H9 (cell line): ENCODE data around the gene HHLA2. TPM values are rescaled to one million over a fixed set of nuclear protein-coding genes. Genes with fewer than 3 reads are reported as not detected.
A peak's percentile ranks its signal among the peaks of the same experiment; 100 is the strongest.

Experiments
- DNase-seq: peaks from one replicate; pipeline ENCODE4 v3.0.0-alpha.2; 2017
- H2AFZ ChIP-seq: one replicate; pipeline ENCODE4 v1.6.1; 2013; ENCODE audit warnings: mild to moderate bottlenecking, low read length, control low read depth, moderate library complexity
- H2AK5ac ChIP-seq: 2 replicates; pipeline ENCODE4 v1.6.1; 2013; ENCODE audit warnings: low read length, control low read depth, mixed read lengths; ENCODE audit not compliant: insufficient read length
- H2BK120ac ChIP-seq: one replicate; pipeline ENCODE4 v1.6.1; 2013; ENCODE audit warnings: low read depth, mild to moderate bottlenecking, low read length, control low read depth, inconsistent platforms; ENCODE audit not compliant: poor library complexity, severe bottlenecking
- H2BK12ac ChIP-seq: 2 replicates; pipeline ENCODE4 v1.6.1; 2013; ENCODE audit warnings: low read length, control low read depth, mixed read lengths, low read depth; ENCODE audit not compliant: insufficient read length
- H2BK15ac ChIP-seq: 2 replicates; pipeline ENCODE4 v1.6.1; 2013; ENCODE audit warnings: low read depth, low read length, control low read depth
- H2BK20ac ChIP-seq: one replicate; pipeline ENCODE4 v1.6.1; 2013; ENCODE audit warnings: low read depth, mild to moderate bottlenecking, low read length, control low read depth, inconsistent platforms; ENCODE audit not compliant: poor library complexity, severe bottlenecking
- H2BK5ac ChIP-seq: 2 replicates; pipeline ENCODE4 v1.6.1; 2013; ENCODE audit warnings: low read length, control low read depth, mixed read lengths; ENCODE audit not compliant: insufficient read length
- H3K14ac ChIP-seq: 2 replicates; pipeline ENCODE4 v1.6.1; 2013; ENCODE audit warnings: low read length, control low read depth; ENCODE audit not compliant: insufficient read depth
- H3K18ac ChIP-seq: 2 replicates; pipeline ENCODE4 v1.6.1; 2013; ENCODE audit warnings: low read depth, mild to moderate bottlenecking, mixed read lengths, low read length, control low read depth; ENCODE audit not compliant: insufficient read length
- H3K23ac ChIP-seq: 2 replicates; pipeline ENCODE4 v1.6.1; 2013; ENCODE audit warnings: low read length, control low read depth, mixed read lengths, low read depth; ENCODE audit not compliant: insufficient read length
- H3K23me2 ChIP-seq: 2 replicates; pipeline ENCODE4 v1.6.1; 2013; ENCODE audit warnings: low read depth, mild to moderate bottlenecking, mixed read lengths, low read length, control low read depth; ENCODE audit not compliant: insufficient read length, poor library complexity, severe bottlenecking
- H3K27ac ChIP-seq: 2 replicates; pipeline ENCODE4 v1.5.1; 2013; ENCODE audit warnings: low read length, control low read depth, mixed read lengths, low read depth; ENCODE audit not compliant: insufficient read length
- H3K27me3 ChIP-seq: 2 replicates; pipeline ENCODE4 v1.6.1; 2013; ENCODE audit warnings: low read length, control low read depth, inconsistent platforms; ENCODE audit not compliant: insufficient read depth
- H3K4ac ChIP-seq: 2 replicates; pipeline ENCODE4 v1.6.1; 2013; ENCODE audit warnings: low read depth, mild to moderate bottlenecking, control low read depth, inconsistent platforms, low read length, moderate library complexity
- H3K4me1 ChIP-seq: 2 replicates; pipeline ENCODE4 v1.6.1; 2013; ENCODE audit warnings: low read length, control low read depth, inconsistent platforms; ENCODE audit not compliant: insufficient read depth
- H3K4me2 ChIP-seq: 2 replicates; pipeline ENCODE4 v1.6.1; 2013; ENCODE audit warnings: low read length, control low read depth, mixed read lengths; ENCODE audit not compliant: insufficient read length, insufficient read depth
- H3K56ac ChIP-seq: 2 replicates; pipeline ENCODE4 v1.6.1; 2013; ENCODE audit warnings: low read depth, mild to moderate bottlenecking, mixed read lengths, low read length, control low read depth; ENCODE audit not compliant: insufficient read length
- H3K79me1 ChIP-seq: 2 replicates; pipeline ENCODE4 v1.6.1; 2013; ENCODE audit warnings: low read depth, mild to moderate bottlenecking, moderate library complexity, low read length, control low read depth, inconsistent platforms; ENCODE audit not compliant: insufficient read depth, poor library complexity, severe bottlenecking
- H3K79me2 ChIP-seq: 2 replicates; pipeline ENCODE4 v1.6.1; 2013; ENCODE audit warnings: low read length, control low read depth, inconsistent platforms; ENCODE audit not compliant: insufficient read depth
- H3K9ac ChIP-seq: 2 replicates; pipeline ENCODE4 v1.6.1; 2013; ENCODE audit warnings: low read length, control low read depth, mixed read lengths; ENCODE audit not compliant: insufficient read length; ENCODE audit errors: extremely low read depth
- H3K9me3 ChIP-seq: one replicate; pipeline ENCODE4 v1.6.1; 2013; ENCODE audit warnings: low read depth, low read length, inconsistent platforms; ENCODE audit not compliant: control insufficient read depth
- H3T11ph ChIP-seq: one replicate; pipeline ENCODE4 v1.6.1; 2013; ENCODE audit warnings: mild to moderate bottlenecking, low read length, control low read depth, inconsistent platforms
- H4K20me1 ChIP-seq: one replicate; pipeline ENCODE4 v1.6.1; 2013; ENCODE audit not compliant: control insufficient read depth, insufficient read length, insufficient read depth
- H4K5ac ChIP-seq: 2 replicates; pipeline ENCODE4 v1.6.1; 2013; ENCODE audit warnings: low read depth, mild to moderate bottlenecking, mixed read lengths, low read length, control low read depth; ENCODE audit not compliant: insufficient read length
- H4K8ac ChIP-seq: replicated peaks from 2 replicates; pipeline ENCODE4 v1.6.1; 2013; ENCODE audit warnings: low read length, control low read depth, mixed read lengths, low read depth; ENCODE audit not compliant: insufficient read length
- H4K91ac ChIP-seq: 2 replicates; pipeline ENCODE4 v1.6.1; 2013; ENCODE audit warnings: low read depth, mild to moderate bottlenecking, moderate library complexity, mixed read lengths, low read length, control low read depth; ENCODE audit not compliant: insufficient read length
- H3K27ac Mint-ChIP-seq, 3 experiments: 2 replicates in 2 of 3; 3 replicates in 1 of 3; pipeline ENCODE4 v1.8.0; 2020 to 2021; ENCODE audit warnings: mixed read lengths in 3 of 3, mild to moderate bottlenecking in 1 of 3, moderate library complexity in 1 of 3
- H3K27me3 Mint-ChIP-seq: 2 replicates; pipeline ENCODE4 v1.8.0; 2021; ENCODE audit warnings: low read depth, mild to moderate bottlenecking, moderate library complexity, mixed read lengths
- H3K36me3 Mint-ChIP-seq, 3 experiments: 2 replicates in 2 of 3; 3 replicates in 1 of 3; pipeline ENCODE4 v1.8.0; 2020 to 2021; ENCODE audit warnings: low read depth in 3 of 3, mixed read lengths in 3 of 3; ENCODE audit not compliant: insufficient read depth in 1 of 3
- H3K4me1 Mint-ChIP-seq, 2 experiments: 2 replicates each; pipeline ENCODE4 v1.8.0; 2020; ENCODE audit warnings: mixed read lengths in 2 of 2
- H3K4me3 Mint-ChIP-seq, 2 experiments: 2 replicates in 1 of 2; 3 replicates in 1 of 2; pipeline ENCODE4 v1.8.0; 2020 to 2021; ENCODE audit warnings: mild to moderate bottlenecking in 2 of 2, mixed read lengths in 2 of 2, moderate library complexity in 1 of 2
- H3K9me3 Mint-ChIP-seq, 2 experiments: 2 replicates in 1 of 2; 3 replicates in 1 of 2; pipeline ENCODE4 v1.8.0; 2020; ENCODE audit warnings: mild to moderate bottlenecking in 2 of 2, mixed read lengths in 2 of 2, moderate library complexity in 1 of 2
- WGBS: extraction: QIAGEN DNeasy Blood & Tissue Kit; methylation state at CpG from one replicate; pipeline ENCODE4 v1.1.7; 2013; ENCODE audit warnings: missing lambda C conversion rate, low lambda C conversion rate, mixed read lengths; ENCODE audit not compliant: insufficient read length; ENCODE audit errors: extremely low coverage; 5-methylcytosine and 5-hydroxymethylcytosine counted together
- total RNA-seq: library from RNA; stranded (reverse); gene quantifications from 2 replicates; pipeline ENCODE4 v1.2.1, GENCODE V29; 2021
- TF ChIP-seq, protein P1 (sequence below): fragments of 200-600 bp; sonication (generic); conservative IDR thresholded peaks from 3 replicates; pipeline ENCODE4 v1.8.0; 2021; ENCODE audit warnings: antibody characterized with exemption, mild to moderate bottlenecking

Gene HHLA2
- total RNA-seq, 1 experiment from 2014 or later, result not detected

DNA sequence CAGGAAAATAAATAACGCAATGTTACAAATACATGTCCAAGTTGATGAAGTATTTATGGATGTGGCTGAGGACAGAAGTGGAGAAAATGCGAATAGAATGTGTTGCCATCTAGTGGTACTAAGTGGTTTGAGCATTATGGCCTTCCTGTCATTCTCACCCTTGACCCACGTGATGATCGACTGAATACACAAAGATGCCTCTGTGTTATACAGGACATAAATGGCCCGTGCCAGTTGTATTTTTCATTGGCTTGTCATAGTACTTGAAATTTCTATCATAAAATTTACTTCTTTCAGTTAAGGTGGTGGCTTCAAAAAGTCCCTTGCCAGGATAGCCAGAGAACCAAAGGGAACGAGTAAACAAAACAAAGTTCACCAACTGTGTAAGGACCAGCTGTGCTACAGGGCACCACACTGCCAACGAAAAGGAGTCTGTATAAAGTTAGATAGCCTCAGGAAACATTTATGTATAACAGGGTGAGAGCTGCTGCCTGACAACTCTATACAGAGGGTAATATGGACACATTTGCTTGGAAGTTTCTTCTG, 110.4 kb downstream of the HHLA2 start:
- no peak overlapping the region for H2AFZ ChIP-seq
- no peaks in the 10 kb centered on the region for H3K79me1 ChIP-seq
- WGBS, result no CpG with 5 or more reads among the region's 7 CpGs
- H3K9me3 ChIP-seq, result no peaks in the 10 kb centered on the region
- no peak overlapping the region for H3K4me2 ChIP-seq
- no peak for DNase-seq
- H3K14ac ChIP-seq, result no peak overlapping the region
- no peak overlapping the region for H3K27ac ChIP-seq
- no peaks in the 10 kb centered on the region for H4K20me1 ChIP-seq
- no peak overlapping the region for H3K9ac ChIP-seq
- TF ChIP-seq, protein P1, sequence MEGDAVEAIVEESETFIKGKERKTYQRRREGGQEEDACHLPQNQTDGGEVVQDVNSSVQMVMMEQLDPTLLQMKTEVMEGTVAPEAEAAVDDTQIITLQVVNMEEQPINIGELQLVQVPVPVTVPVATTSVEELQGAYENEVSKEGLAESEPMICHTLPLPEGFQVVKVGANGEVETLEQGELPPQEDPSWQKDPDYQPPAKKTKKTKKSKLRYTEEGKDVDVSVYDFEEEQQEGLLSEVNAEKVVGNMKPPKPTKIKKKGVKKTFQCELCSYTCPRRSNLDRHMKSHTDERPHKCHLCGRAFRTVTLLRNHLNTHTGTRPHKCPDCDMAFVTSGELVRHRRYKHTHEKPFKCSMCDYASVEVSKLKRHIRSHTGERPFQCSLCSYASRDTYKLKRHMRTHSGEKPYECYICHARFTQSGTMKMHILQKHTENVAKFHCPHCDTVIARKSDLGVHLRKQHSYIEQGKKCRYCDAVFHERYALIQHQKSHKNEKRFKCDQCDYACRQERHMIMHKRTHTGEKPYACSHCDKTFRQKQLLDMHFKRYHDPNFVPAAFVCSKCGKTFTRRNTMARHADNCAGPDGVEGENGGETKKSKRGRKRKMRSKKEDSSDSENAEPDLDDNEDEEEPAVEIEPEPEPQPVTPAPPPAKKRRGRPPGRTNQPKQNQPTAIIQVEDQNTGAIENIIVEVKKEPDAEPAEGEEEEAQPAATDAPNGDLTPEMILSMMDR, result peak; percentile 66
- no peak overlapping the region for H4K91ac ChIP-seq
- no peak overlapping the region for H3K56ac ChIP-seq
- H2AK5ac ChIP-seq, result no peak overlapping the region
- H3K27ac Mint-ChIP-seq, result no peak overlapping the region; a peak in 1 of 7 replicates
- H3K36me3 Mint-ChIP-seq, result no peaks in the 10 kb centered on the region
- H3T11ph ChIP-seq, result no peak overlapping the region
- H2BK15ac ChIP-seq, result no peak overlapping the region
- no peaks in the 10 kb centered on the region for H3K27me3 Mint-ChIP-seq
- H3K9me3 Mint-ChIP-seq, result no peaks in the 10 kb centered on the region; a peak in 2 of 5 replicates
- H2BK120ac ChIP-seq, result no peak overlapping the region
- no peak overlapping the region for H2BK12ac ChIP-seq
- H3K4me1 Mint-ChIP-seq, result peaks cover 15 to 18% of the 10 kb centered on the region in 2 experiments
- no peak overlapping the region for H4K5ac ChIP-seq
- H3K27me3 ChIP-seq, result no peaks in the 10 kb centered on the region
- no peak overlapping the region for H3K23ac ChIP-seq
- no peaks in the 10 kb centered on the region for H3K79me2 ChIP-seq
- H3K23me2 ChIP-seq, result no peaks in the 10 kb centered on the region
- no peak overlapping the region for H3K4me3 Mint-ChIP-seq
- H3K18ac ChIP-seq, result no peak overlapping the region
- no peak overlapping the region for H3K4ac ChIP-seq
- no peak overlapping the region for H2BK5ac ChIP-seq
- H4K8ac ChIP-seq, result no peak overlapping the region
- H3K4me1 ChIP-seq, result peaks cover 2% of the 10 kb centered on the region; the same call in 1 of the 2 replicates
- H2BK20ac ChIP-seq, result no peak overlapping the region
